ENCODE measurements around the gene SLC1A2.

SLC1A2 gene

GRCh38 chr11:35349897-35350296 is 69.5 kb downstream of the SLC1A2 start:
- H3K9me3 ChIP-seq (ENCODE audit: insufficient read depth, low read depth, low read length), result no peaks in the 10 kb centered on the region
- H3K9ac ChIP-seq (ENCODE audit: low read depth, low read length, poor library complexity, severe bottlenecking), result no peak overlapping the region
- no peaks in the 10 kb centered on the region for H3K9me2 ChIP-seq (replicated peaks; ENCODE audit: low read depth, low read length)
- no peak overlapping the region for H3K4me3 ChIP-seq (ENCODE audit: low read length, poor library complexity, severe bottlenecking)
- H2AFZ ChIP-seq (ENCODE audit: low read length), result no peak overlapping the region
- no peaks in the 10 kb centered on the region for H3K27me3 ChIP-seq (ENCODE audit: insufficient read depth, low read length, poor library complexity, severe bottlenecking)
- no peak overlapping the region for H3K4me2 ChIP-seq (ENCODE audit: low read depth, low read length, poor library complexity, severe bottlenecking)
- H3K79me2 ChIP-seq (ENCODE audit: insufficient read depth, low read length), result no peaks in the 10 kb centered on the region
- no peak for TF ChIP-seq EZH2phosphoT487 (IDR thresholded peaks at IDR 0.05; ENCODE audit: borderline replicate concordance)
- TF ChIP-seq CTCF (conservative IDR thresholded peaks at IDR 0.05; ENCODE audit: low read length), result no peak
- H4K20me1 ChIP-seq (ENCODE audit: insufficient read depth, low read length, poor library complexity, severe bottlenecking), result no peaks in the 10 kb centered on the region
- H3K4me1 ChIP-seq (ENCODE audit: insufficient read depth, low read length, poor library complexity, severe bottlenecking), result no peaks in the 10 kb centered on the region
- no peaks in the 10 kb centered on the region for H3F3A ChIP-seq (ENCODE audit: low read depth)
- H3K36me3 ChIP-seq (ENCODE audit: insufficient read depth, low read length), result no peaks in the 10 kb centered on the region

DNA sequence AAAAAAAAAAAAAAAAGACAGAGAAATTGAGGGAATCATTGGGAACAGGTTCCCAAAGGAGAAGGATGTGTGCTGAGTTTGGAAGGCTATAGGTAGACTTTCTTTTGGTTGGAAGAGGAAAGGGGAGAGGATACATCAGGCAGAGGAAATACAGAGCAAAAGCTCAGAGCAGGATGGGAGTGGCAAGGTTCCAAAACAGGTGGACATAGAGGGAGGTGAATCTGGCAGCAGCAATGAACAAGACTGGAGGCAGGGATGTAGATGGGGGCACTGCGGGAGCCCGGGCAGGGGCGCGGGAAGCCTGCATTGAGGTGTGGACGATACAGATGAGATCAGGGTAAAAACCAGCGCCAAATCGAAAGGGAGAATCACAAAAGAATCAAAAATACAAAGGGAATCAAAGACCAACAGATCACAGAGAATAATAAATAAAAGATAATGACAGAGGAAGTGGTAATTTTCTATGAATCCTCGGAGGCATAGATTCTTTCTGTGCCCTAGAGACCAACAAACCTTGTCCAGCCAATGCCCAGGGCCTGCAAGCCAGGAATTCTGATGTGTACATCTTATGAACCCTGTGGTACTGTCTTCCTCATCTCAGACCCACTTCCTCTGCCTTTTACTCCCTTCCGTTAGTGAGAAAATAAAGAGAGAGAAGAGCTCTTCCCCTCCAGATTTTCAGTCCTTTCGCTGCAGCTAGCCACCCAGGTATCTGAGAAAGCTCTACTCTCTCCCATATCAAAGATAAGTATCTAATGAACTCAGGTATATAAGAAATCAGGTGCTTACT is 70.3 kb downstream of the SLC1A2 start:
- Histone ChIP-seq H3K9ac (ENCODE audit: low read depth, low read length, poor library complexity, severe bottlenecking) (no peak overlapping the region), H3K9me2 (replicated peaks; ENCODE audit: low read depth, low read length) (no peaks in the 10 kb centered on the region), H3K4me1 (ENCODE audit: insufficient read depth, low read length, poor library complexity, severe bottlenecking) (no peaks in the 10 kb centered on the region), H2AFZ (ENCODE audit: low read length) (no peak overlapping the region), H3K4me2 (ENCODE audit: low read depth, low read length, poor library complexity, severe bottlenecking) (no peak overlapping the region), H3K4me3 (ENCODE audit: low read length, poor library complexity, severe bottlenecking) (no peak overlapping the region), H3K9me3 (ENCODE audit: insufficient read depth, low read depth, low read length) (no peaks in the 10 kb centered on the region), H3K36me3 (ENCODE audit: insufficient read depth, low read length) (no peaks in the 10 kb centered on the region), H3F3A (ENCODE audit: low read depth) (no peaks in the 10 kb centered on the region), H3K79me2 (ENCODE audit: insufficient read depth, low read length) (no peaks in the 10 kb centered on the region), H4K20me1 (ENCODE audit: insufficient read depth, low read length, poor library complexity, severe bottlenecking) (no peaks in the 10 kb centered on the region), H3K27me3 (ENCODE audit: insufficient read depth, low read length, poor library complexity, severe bottlenecking) (no peaks in the 10 kb centered on the region)
- no peak for TF ChIP-seq CTCF (conservative IDR thresholded peaks at IDR 0.05; ENCODE audit: low read length)
- TF ChIP-seq EZH2phosphoT487 (IDR thresholded peaks at IDR 0.05; ENCODE audit: borderline replicate concordance), result no peak

DNA sequence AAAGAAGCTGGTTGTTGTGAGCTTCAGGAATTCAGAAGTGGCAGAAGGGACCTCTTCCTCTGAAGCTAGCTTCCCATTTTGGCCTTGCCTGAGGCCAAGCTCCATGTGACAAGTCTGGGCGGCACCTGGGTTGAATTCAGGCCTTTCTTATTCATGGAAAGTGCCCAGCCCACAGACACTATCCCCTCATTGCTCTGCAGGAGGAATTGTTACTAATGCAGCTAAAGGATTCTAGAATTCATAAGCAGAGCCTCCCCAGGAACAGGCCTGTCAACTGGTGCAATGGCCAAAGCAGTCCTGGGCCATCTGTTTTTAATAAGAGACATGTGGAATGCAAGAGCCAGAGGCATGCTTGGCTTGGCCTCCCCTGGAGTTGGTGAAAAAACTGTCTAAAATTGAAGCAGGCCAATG is 71.4 kb downstream of the SLC1A2 start:
- Histone ChIP-seq H3K9me2 (replicated peaks; ENCODE audit: low read depth, low read length) (no peaks in the 10 kb centered on the region), H3K27me3 (ENCODE audit: insufficient read depth, low read length, poor library complexity, severe bottlenecking) (no peaks in the 10 kb centered on the region), H3K9me3 (ENCODE audit: insufficient read depth, low read depth, low read length) (no peaks in the 10 kb centered on the region), H3K4me2 (ENCODE audit: low read depth, low read length, poor library complexity, severe bottlenecking) (no peak overlapping the region), H3K79me2 (ENCODE audit: insufficient read depth, low read length) (no peaks in the 10 kb centered on the region), H4K20me1 (ENCODE audit: insufficient read depth, low read length, poor library complexity, severe bottlenecking) (no peaks in the 10 kb centered on the region), H3K4me1 (ENCODE audit: insufficient read depth, low read length, poor library complexity, severe bottlenecking) (peaks cover 4% of the 10 kb centered on the region), H2AFZ (ENCODE audit: low read length) (no peak overlapping the region), H3K4me3 (ENCODE audit: low read length, poor library complexity, severe bottlenecking) (no peak overlapping the region), H3K36me3 (ENCODE audit: insufficient read depth, low read length) (no peaks in the 10 kb centered on the region), H3F3A (ENCODE audit: low read depth) (no peaks in the 10 kb centered on the region), H3K9ac (ENCODE audit: low read depth, low read length, poor library complexity, severe bottlenecking) (no peak overlapping the region)
- TF ChIP-seq EZH2phosphoT487 (IDR thresholded peaks at IDR 0.05; ENCODE audit: borderline replicate concordance), result no peak
- no peak for TF ChIP-seq CTCF (conservative IDR thresholded peaks at IDR 0.05; ENCODE audit: low read length)

Data from Loucy (cell line).